Uterus (tissue), 4 donors: ENCODE results near the gene TBC1D19. TPM values are rescaled to one million over a fixed set of nuclear protein-coding genes. Genes with fewer than 3 reads are reported as not detected.
"Not testable (repeated sequence)": the region's sequence is repeated elsewhere in the genome, so short reads cannot be mapped to it uniquely, and the experiment has no call there.

Source experiments
- DNase-seq, 2 donors: peaks; one replicate each; pipeline ENCODE4 v3.0.0-alpha.2; 2019 to 2020
- H3K27ac ChIP-seq, 2 donors: fragments of 200-600 bp; sonication (generic); 1 replicate in 1 of 2; 2 replicates in 1 of 2; pipeline ENCODE4 v1.5.1; 2016 to 2018
- H3K27me3 ChIP-seq, 2 donors: fragments of 200-600 bp; sonication (generic); one replicate each; pipeline ENCODE4 v1.5.1; 2018 to 2019; ENCODE audit warnings: control low read depth in 1 of 2
- H3K36me3 ChIP-seq, 2 donors: fragments of 200-600 bp; sonication (generic); one replicate each; pipeline ENCODE4 v1.5.1; 2019; ENCODE audit warnings: control low read depth in 1 of 2
- H3K4me1 ChIP-seq, 2 donors: fragments of 200-600 bp; sonication (generic); one replicate each; pipeline ENCODE4 v1.5.1; 2018 to 2019; ENCODE audit warnings: control low read depth in 1 of 2
- H3K4me3 ChIP-seq, 2 donors: fragments of 200-600 bp; sonication (generic); 1 replicate in 1 of 2; 2 replicates in 1 of 2; pipeline ENCODE4 v1.5.1; 2018 to 2019; ENCODE audit warnings: mild to moderate bottlenecking in 1 of 2
- H3K9me3 ChIP-seq, 2 donors: fragments of 200-600 bp; sonication (generic); one replicate each; pipeline ENCODE4 v1.5.1; 2019; ENCODE audit warnings: control low read depth in 1 of 2
- CTCF ChIP-seq, 4 experiments: fragments of 200-600 bp in 2 of 4; fragments of 450-650 bp in 2 of 4; sonication (generic) in 2 of 4; IDR thresholded peaks; one replicate each; pipeline ENCODE4 v1.5.1; 2016 to 2019; ENCODE audit warnings: antibody characterized with exemption in 4 of 4, mild to moderate bottlenecking in 2 of 4, moderate library complexity in 1 of 4
- POLR2A ChIP-seq, 2 donors: fragments of 450-650 bp; IDR thresholded peaks; one replicate each; pipeline ENCODE4 v1.6.1; 2016; ENCODE audit warnings: antibody characterized with exemption in 2 of 2, mild to moderate bottlenecking in 1 of 2, moderate library complexity in 1 of 2
- intact Hi-C: fragments of 100-400 bp; cut with DNase I; formaldehyde crosslinking; loops from one replicate; pipeline ENCODE4 v1.15.1; 2023; ENCODE audit warnings: low total_unique reads
- total RNA-seq, 4 donors: library from RNA; depleted of rRNA in 3 of 4; stranded (reverse); fragments of >200 nt in 3 of 4; gene quantifications; one replicate each; pipeline versions ENCODE4 v1.1.0 to v1.2.4, GENCODE V29; 2014 to 2023
- donor health status: DM: yes; HTN: yes; CAD: no.

TBC1D19 gene
- total RNA-seq, 4 donors from 2014 or later = 5.4 to 69.6 (median 25.2) TPM

GRCh38 chr4:26622913-26623312, 39.0 kb downstream of the TBC1D19 start:
- Histone ChIP-seq H3K4me3 (no peak overlapping the region), H3K9me3 (no peaks in the 10 kb centered on the region), H3K27me3 (no peaks in the 10 kb centered on the region), H3K4me1 (peaks cover 0 to 13% of the 10 kb centered on the region in 2 donors), H3K27ac (peak overlapping the region; percentile 23 to 38), H3K36me3 (no peaks in the 10 kb centered on the region)
- TF ChIP-seq POLR2A (IDR thresholded peaks at IDR 0.05) (no peak), CTCF (IDR thresholded peaks at IDR 0.05) (no peak)
- intact Hi-C loops = no loop called here
- DNase-seq = no peak

DNA sequence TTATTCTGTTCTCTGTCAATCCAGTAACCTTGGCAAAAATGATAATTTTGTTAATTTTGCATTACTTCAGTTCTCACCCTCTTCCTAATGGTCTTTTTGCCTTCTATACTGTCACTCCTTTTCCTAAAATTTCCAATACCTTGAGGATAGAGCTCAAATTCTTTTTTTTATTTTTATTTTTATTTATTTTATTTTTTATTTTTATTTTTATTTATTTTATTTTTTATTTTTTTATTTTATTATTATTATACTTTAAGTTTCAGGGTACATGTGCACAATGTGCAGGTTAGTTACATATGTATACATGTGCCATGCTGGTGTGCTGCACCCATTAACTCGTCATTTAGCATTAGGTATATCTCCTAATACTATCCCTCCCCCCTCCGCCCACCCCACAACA, 42.8 kb downstream of the TBC1D19 start:
- H3K27me3 ChIP-seq, H3K4me3 ChIP-seq, H3K9me3 ChIP-seq, intact Hi-C loops, H3K27ac ChIP-seq, DNase-seq, H3K36me3 ChIP-seq: not testable (repeated sequence)
- peaks cover 0 to 13% of the 10 kb centered on the region in 2 donors for H3K4me1 ChIP-seq

- H3K27me3 ChIP-seq = no peaks in the 10 kb centered on the region
- H3K4me1 ChIP-seq = no peaks in the 10 kb centered on the region
- no peak for DNase-seq
- H3K36me3 ChIP-seq = no peaks in the 10 kb centered on the region
- H3K4me3 ChIP-seq = no peak overlapping the region
- H3K27ac ChIP-seq = no peak overlapping the region
- intact Hi-C loops = no loop called here
- TF ChIP-seq POLR2A (IDR thresholded peaks at IDR 0.05) (no peak), CTCF (IDR thresholded peaks at IDR 0.05) (no peak)
- no peaks in the 10 kb centered on the region for H3K9me3 ChIP-seq
Observed at GRCh38 chr4:26632916-26633315, 49.0 kb downstream of the TBC1D19 start.

DNA sequence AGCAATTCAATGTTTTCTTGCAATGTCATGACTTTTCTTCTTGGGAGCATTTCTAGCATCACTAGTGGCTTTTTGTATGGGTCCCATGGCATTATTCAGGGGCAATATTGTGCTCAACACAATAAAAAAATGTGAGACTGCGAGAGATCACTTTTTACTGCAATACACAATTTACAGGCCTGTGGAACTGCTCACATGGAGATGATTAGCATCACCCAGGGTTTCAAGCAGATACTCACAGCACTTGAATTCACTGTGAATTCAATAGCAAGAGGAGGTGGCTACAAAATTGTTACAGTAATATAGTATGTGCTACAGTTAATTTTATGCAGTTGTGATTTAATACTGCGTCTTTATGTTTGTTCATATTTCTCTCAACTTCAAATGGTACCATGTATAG, 50.4 kb downstream of the TBC1D19 start:
- DNase-seq = no peak
- Histone ChIP-seq H3K9me3 (no peaks in the 10 kb centered on the region), H3K27me3 (no peaks in the 10 kb centered on the region), H3K4me1 (no peaks in the 10 kb centered on the region), H3K27ac (no peak overlapping the region), H3K36me3 (no peaks in the 10 kb centered on the region), H3K4me3 (no peak overlapping the region)
- TF ChIP-seq CTCF (IDR thresholded peaks at IDR 0.05) (no peak), POLR2A (IDR thresholded peaks at IDR 0.05) (no peak)
- intact Hi-C loops = no loop called here

DNA sequence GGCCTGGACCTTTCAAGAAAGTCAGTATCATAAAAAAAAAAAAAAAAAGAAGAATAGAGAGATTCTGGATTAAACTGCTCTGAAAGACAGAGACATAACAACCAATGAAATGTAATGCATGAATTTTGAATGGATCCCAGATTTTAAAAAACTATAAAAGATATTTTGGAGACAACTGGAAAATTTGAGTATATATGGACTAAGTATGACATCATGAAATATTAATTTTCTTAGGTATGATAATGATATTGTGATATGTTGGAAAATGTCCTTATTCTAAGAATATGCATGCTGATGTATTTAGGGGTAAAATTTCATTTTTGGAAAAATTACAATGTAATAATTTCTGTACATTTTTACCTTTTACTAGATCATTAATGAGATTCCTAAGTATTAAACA, 52.6 kb downstream of the TBC1D19 start:
- H3K9me3 ChIP-seq = no peaks in the 10 kb centered on the region
- H3K27ac ChIP-seq = no peak overlapping the region
- no peaks in the 10 kb centered on the region for H3K36me3 ChIP-seq
- no peak overlapping the region for H3K4me3 ChIP-seq
- no peaks in the 10 kb centered on the region for H3K4me1 ChIP-seq
- TF ChIP-seq CTCF (IDR thresholded peaks at IDR 0.05) (no peak), POLR2A (IDR thresholded peaks at IDR 0.05) (no peak)
- DNase-seq = no peak
- intact Hi-C loops = no loop called here
- no peaks in the 10 kb centered on the region for H3K27me3 ChIP-seq

- H3K4me3 ChIP-seq, H3K27ac ChIP-seq, H3K9me3 ChIP-seq, H3K4me1 ChIP-seq, H3K36me3 ChIP-seq, intact Hi-C loops, H3K27me3 ChIP-seq, DNase-seq: not testable (repeated sequence)
Observed at GRCh38 chr4:26640639-26641038, 56.8 kb downstream of the TBC1D19 start.
